ENCODE measurements around the gene DCBLD1. TPM values are rescaled to one million over a fixed set of nuclear protein-coding genes. Genes with fewer than 3 reads are reported as not detected.

Gene DCBLD1
- total RNA-seq, 4 donors from 2014 or later = 19.8 to 35.0 (median 27.8) TPM

DNA sequence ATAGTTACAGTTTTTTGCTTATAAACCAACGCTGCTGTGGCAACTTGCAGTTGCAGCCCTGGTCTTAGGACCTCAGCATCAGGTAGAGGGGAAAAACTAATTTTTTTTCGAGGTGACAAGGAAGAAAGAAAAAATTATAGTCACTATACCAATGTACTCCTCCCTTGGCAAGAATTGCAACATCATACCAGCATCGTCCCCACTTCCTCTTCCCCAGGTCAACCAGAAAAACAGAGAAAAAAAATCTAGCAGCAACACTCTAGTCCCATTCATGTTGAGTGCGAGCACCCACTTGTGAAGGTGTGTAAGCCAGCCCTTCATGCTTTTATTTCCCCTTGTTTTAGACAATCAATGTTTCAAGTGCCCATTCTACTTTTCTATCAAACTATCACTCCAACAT, 13.1 kb upstream of the DCBLD1 start:
- no peak for DNase-seq
- Histone ChIP-seq H3K27me3 (no peaks in the 10 kb centered on the region), H3K9me3 (no peaks in the 10 kb centered on the region), H3K36me3 (no peaks in the 10 kb centered on the region), H3K4me3 (no peak overlapping the region), H3K27ac (no peak overlapping the region), H3K4me1 (no peaks in the 10 kb centered on the region)
- TF ChIP-seq POLR2A (IDR thresholded peaks at IDR 0.05) = no peak
- TF ChIP-seq, protein P1, sequence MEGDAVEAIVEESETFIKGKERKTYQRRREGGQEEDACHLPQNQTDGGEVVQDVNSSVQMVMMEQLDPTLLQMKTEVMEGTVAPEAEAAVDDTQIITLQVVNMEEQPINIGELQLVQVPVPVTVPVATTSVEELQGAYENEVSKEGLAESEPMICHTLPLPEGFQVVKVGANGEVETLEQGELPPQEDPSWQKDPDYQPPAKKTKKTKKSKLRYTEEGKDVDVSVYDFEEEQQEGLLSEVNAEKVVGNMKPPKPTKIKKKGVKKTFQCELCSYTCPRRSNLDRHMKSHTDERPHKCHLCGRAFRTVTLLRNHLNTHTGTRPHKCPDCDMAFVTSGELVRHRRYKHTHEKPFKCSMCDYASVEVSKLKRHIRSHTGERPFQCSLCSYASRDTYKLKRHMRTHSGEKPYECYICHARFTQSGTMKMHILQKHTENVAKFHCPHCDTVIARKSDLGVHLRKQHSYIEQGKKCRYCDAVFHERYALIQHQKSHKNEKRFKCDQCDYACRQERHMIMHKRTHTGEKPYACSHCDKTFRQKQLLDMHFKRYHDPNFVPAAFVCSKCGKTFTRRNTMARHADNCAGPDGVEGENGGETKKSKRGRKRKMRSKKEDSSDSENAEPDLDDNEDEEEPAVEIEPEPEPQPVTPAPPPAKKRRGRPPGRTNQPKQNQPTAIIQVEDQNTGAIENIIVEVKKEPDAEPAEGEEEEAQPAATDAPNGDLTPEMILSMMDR (IDR thresholded peaks at IDR 0.05) = no peak

DNA sequence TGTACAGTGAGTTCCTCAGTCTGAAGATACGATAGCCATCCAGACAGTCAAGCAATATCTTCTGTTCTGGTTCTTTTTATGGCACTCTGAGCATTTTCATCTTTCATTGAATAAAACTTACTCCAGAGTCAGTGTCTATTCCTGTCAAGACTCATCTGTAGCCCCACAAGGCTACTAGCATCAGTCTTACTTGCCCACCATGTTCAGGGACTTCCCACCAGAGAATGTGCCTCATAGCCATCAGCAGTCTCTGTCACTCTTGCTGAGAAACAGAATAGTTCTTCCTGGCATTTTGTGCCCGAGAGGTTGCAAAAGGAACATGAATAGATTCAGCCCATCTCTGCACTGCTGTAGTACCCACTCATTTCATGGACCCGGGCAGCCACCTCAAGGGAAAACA, 12.7 kb upstream of the DCBLD1 start:
- DNase-seq = no peak
- TF ChIP-seq POLR2A (IDR thresholded peaks at IDR 0.05) = no peak
- TF ChIP-seq, protein P1 (IDR thresholded peaks at IDR 0.05) = no peak
- Histone ChIP-seq H3K9me3 (no peaks in the 10 kb centered on the region), H3K36me3 (no peaks in the 10 kb centered on the region), H3K4me1 (no peaks in the 10 kb centered on the region), H3K27me3 (no peaks in the 10 kb centered on the region), H3K27ac (no peak overlapping the region), H3K4me3 (no peak overlapping the region)

DNA sequence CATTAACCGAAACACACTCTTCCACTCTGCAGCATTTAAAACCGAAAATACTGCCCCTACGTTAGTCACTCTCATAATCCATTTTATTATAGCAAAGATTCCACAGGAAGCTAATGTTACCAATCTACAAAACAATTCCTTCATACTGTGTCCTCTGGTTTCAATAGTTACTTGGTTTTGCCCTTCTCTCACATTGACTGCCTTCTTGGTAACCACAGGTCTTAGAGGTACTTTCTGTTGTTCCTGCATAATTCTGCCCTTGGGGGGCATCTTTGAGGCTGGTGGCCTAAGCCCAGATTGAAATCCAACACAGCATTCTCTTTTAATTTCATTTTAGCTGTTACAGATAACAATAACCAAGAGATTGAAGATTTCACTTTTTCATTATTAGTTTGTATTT, 9.8 kb upstream of the DCBLD1 start:
- Histone ChIP-seq H3K4me1 (no peaks in the 10 kb centered on the region), H3K27ac (no peak overlapping the region), H3K4me3 (no peak overlapping the region), H3K27me3 (no peaks in the 10 kb centered on the region), H3K36me3 (no peaks in the 10 kb centered on the region), H3K9me3 (no peaks in the 10 kb centered on the region)
- TF ChIP-seq, protein P1 (IDR thresholded peaks at IDR 0.05) = no peak
- TF ChIP-seq POLR2A (IDR thresholded peaks at IDR 0.05) = no peak
- DNase-seq = no peak

DNA sequence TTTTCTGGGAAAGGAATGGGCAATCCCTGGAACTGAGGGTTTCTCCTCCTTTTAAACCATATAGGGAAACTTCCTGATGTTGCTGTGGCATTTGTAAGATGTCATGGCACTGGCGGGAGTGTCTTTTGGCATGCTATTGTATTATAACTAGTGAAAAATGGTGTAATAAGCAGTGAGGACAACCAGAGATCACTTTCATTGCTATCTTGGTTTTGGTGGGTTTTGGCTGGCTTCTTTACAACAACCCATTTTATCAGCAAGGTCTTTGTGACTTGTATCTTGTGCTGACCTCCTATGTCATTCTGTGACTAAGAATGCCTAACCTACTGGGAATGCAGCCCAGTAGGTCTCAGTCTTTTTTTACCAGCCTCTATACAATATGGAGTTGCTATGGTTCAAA, 9.1 kb upstream of the DCBLD1 start:
- Histone ChIP-seq H3K27me3 (no peaks in the 10 kb centered on the region), H3K4me3 (no peak overlapping the region), H3K36me3 (no peaks in the 10 kb centered on the region), H3K4me1 (peaks cover 0 to 5% (median 0%) of the 10 kb centered on the region in 4 donors), H3K27ac (no peak overlapping the region), H3K9me3 (no peaks in the 10 kb centered on the region)
- no peak for TF ChIP-seq POLR2A (IDR thresholded peaks at IDR 0.05)
- TF ChIP-seq, protein P1 (IDR thresholded peaks at IDR 0.05) = no peak
- no peak for DNase-seq

DNA sequence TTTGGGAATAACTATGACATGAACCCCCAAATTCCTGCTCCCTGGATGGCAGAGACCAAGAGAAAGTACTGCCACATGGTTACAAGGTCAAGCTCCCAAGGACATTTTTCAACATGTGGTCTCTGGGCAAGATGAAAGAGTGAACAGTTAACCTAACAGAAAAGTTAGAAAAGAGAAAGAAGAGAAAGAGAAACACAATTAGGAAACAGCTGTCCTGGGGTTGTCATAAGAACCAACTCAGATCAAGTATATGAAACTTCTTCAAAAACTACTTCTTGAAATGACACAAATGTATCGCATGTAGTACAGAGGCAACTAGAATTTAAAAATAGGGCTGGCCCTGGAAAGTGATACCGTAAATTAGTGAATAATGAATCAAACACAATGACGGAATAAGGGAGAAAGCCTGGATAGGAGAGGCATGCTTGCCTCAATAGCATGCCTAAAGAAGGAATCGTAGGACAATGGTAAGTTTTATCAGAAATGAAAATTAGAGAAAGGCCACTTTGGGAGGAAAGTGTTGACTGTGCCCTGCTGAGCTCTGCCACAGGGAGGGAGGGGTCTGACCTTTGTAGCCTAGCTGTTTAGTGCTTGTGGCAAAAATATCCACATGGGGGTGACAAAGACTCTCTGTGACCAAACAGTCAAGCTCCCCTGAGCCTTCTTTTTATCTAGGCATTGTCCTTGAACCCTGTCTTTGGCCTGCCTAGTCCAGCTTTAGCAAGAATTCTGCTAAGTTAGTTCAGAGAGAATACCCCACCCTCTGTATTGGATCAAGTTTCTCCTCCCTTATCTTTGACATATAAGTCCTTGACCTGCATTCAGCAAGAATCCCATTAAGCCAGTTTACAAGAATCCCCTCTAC, 4.3 kb upstream of the DCBLD1 start:
- DNase-seq = peak in 1 of 3 donors; percentile 55
- no peak overlapping the region for H3K27ac ChIP-seq
- TF ChIP-seq POLR2A (IDR thresholded peaks at IDR 0.05) = no peak
- TF ChIP-seq, protein P1 (IDR thresholded peaks at IDR 0.05) = peak in 3 of 6 experiments; percentile 41 to 59 (median 45)

More for the DNA sequence above, 4.3 kb upstream of the DCBLD1 start:
- H3K36me3 ChIP-seq = no peaks in the 10 kb centered on the region
- no peaks in the 10 kb centered on the region for H3K9me3 ChIP-seq
- peaks cover 0 to 20% (median 1%) of the 10 kb centered on the region in 4 donors for H3K4me1 ChIP-seq
- no peak overlapping the region for H3K4me3 ChIP-seq
- no peaks in the 10 kb centered on the region for H3K27me3 ChIP-seq

Measured in Peyer's patch (tissue), 4 donors.